ENCODE results near the gene CPSF7.
"Not testable (repeated sequence)": the region's sequence is repeated elsewhere in the genome, so short reads cannot be mapped to it uniquely, and the experiment has no call there.

CPSF7 gene

GRCh38 chr11:61383859-61384258, 45.9 kb downstream of the CPSF7 start:
- not testable (repeated sequence) for DNase-seq (ENCODE audit: low spot score)

DNA sequence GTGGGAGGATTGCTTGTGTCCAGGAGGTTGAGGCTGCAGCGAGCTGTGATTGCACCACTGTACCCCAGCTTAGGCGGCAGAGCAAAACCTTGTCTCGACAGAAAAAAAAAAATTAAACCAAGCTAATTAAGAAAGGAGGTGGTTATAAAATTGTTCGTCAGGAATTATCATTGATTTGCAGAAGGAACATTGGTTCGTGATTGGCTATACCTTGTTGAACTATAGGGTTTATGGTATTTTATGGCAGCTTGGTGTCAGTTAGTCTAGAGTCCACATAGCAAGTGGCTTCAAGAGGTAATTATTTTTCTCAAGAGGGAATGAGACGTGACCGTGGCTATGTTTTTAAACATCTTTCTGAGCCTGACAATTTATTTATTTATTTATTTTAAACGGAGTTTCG, 48.9 kb downstream of the CPSF7 start:
- no peak for DNase-seq (ENCODE audit: low spot score)

DNA sequence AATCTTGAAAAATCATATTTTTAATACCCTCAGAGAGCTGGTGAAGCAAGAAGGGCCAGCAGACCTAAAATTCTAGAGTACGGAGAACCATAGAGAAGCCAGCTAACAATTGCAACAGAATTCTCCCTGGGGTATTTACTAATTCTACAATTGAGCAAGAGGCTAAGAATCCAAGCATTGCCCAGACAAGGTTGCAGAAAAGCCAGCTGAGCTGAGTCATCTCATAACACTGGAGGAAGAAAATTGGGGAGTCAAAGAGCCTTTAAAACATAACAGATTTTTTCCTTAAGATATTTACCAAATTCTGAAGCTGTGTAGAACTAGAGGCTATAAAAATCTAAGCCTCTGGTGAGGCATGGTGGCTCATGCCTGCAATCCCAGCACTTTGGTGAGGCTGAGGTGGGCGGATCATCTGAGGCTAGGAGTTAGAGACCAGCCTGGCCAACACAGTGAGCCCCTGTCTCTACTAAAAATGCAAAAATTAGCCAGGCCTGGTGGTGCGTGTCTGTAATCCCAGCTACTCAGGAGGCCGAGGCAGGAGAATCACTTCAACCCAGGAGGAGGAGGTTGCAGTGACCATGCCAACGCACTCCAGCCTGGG, 51.0 kb downstream of the CPSF7 start:
- DNase-seq (ENCODE audit: low spot score), result no peak

DNA sequence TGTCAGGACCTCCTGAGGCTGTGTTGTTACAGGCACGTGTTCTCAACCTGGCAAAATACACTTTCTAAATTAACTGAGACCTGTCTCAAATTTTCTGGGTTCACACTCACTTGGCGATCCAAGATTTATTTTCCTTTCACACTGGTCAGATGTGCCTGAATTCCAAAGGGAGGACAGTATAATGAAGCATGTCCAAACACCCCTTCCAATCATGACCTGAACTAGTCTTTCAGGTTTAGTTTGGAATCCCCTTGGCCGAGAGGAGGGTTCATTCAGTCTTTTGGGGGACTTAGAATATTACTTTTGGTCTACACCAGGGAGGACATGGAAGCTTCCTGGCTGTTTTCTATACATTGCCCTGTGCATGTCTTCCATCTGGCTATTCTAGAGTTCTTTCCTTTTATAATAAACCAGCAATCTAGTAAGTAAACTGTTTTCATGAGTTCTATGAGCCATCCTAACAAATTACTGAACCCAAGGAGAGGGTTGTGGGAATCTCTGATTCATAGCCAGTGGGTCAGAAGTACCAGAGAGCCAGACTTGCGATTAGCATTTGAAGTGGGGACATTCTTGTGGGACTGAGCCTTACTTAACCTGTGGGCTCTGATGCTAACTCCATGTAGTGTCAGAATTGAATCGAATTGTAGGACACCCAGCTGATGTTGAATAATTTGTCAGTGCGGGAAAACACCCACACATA, 52.2 kb downstream of the CPSF7 start:
- DNase-seq (ENCODE audit: low spot score), result no peak

DNA sequence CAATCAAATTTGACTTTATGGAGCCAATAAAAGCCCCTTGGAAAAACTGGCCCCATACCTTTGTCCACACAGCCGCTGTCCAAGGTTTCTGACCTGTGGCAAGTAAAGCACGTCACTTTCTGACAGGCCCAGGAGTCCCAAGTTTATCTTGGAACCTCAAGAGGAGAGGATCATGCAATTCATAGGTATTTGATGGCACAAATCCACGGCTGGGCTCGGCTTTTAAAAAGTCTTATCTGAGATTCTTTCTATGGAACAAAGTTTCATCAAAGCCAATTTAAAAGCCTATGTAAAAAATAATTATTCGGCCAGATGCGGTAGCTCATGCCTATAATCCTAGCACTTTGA, 54.0 kb downstream of the CPSF7 start:
- DNase-seq (ENCODE audit: low spot score), result no peak

GRCh38 chr11:61372659-61373420, 56.9 kb downstream of the CPSF7 start:
- no peak for DNase-seq (ENCODE audit: low spot score)

DNA sequence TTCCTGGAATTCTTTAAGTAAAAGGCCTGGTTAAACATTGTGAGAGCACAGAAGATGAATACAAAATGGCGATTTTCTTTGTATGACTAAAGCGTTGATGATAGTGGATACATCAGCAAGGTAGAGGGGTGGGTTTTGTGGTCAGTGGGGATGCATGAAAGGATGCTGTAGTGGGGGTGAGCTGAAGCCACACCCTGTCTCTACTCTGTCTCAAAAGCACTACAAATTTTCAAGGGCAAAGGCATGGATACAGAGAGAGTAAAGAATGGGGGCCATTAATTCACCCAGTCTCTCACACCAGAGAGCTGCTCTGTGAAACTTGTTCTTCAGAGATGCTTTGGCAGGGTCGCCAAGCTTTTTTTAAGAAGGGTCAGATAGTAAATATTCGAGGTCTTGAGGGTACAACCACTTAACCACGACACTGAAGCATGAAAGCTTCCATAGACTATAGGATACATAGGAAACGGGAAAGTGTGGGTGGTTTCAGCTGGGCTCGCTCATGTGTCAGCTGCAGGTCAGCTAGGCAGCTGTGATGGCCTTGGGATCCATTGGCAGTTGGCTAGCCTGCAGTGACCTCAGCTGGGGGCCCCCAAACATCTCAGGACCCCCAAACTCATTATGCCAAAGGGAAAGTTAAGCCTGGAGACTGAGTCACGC, 59.3 kb downstream of the CPSF7 start:
- DNase-seq (ENCODE audit: low spot score), result no peak

- DNase-seq (ENCODE audit: low spot score), result no peak
Measured at GRCh38 chr11:61369372-61370348, 60.1 kb downstream of the CPSF7 start.

DNA sequence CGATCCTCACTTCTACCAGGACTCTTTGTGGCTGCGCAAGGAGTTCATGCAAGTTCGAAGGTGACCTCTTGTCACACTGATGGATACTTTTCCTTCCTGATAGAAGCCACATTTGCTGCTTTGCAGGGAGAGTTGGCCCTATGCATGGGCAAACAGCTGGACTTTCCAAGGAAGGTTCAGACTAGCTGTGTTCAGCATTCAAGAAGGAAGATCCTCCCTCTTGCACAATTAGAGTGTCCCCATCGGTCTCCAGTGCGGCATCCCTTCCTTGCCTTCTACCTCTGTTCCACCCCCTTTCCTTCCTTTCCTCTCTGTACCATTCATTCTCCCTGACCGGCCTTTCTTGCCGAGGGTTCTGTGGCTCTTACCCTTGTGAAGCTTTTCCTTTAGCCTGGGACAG, 61.1 kb downstream of the CPSF7 start:
- DNase-seq (ENCODE audit: low spot score), result no peak

GRCh38 chr11:61367406-61367805, 62.4 kb downstream of the CPSF7 start:
- no peak for DNase-seq (ENCODE audit: low spot score)

DNA sequence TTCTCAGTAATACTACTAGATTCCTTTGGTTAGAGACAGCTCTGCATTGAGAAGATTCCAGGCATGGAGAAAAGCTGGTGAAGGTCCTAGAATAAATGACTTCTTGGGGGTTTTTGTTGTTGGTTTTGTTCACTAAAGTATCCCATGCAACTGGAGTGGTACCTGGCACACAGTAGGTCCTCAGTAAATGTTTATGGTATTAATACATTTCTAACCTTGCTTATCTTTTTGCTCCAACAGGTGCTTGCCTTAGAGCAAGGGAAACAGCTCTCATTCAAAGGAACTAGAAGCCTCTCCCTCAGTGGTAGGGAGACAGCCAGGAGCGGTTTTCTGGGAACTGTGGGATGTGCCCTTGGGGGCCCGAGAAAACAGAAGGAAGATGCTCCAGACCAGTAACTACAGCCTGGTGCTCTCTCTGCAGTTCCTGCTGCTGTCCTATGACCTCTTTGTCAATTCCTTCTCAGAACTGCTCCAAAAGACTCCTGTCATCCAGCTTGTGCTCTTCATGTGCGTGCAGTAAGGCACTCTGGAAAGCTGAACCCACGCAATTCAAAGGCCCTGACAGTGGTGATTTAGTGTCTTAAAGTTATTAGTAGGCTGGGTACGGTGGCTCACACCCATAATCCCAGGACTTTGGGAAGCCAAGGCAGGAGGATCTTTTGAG, 65.6 kb downstream of the CPSF7 start:
- DNase-seq (ENCODE audit: low spot score), result no peak

DNA sequence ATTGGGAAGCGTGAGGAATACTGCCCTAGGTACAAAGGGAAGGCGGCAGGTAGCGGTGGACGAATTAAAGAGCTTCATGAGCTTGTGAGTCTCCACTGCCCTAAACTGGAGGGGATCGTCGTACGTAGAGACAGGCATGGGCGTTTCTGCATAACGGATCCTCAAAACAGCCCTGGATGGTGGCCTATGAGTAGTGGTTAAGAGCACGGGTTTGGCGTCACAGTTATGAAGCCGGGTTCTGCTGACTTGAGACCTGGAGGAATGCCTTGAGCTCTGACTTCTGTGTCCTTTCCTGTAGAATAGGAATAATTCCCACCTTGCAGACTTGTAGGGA, 67.3 kb downstream of the CPSF7 start:
- DNase-seq (ENCODE audit: low spot score), result peak; percentile 68

DNA sequence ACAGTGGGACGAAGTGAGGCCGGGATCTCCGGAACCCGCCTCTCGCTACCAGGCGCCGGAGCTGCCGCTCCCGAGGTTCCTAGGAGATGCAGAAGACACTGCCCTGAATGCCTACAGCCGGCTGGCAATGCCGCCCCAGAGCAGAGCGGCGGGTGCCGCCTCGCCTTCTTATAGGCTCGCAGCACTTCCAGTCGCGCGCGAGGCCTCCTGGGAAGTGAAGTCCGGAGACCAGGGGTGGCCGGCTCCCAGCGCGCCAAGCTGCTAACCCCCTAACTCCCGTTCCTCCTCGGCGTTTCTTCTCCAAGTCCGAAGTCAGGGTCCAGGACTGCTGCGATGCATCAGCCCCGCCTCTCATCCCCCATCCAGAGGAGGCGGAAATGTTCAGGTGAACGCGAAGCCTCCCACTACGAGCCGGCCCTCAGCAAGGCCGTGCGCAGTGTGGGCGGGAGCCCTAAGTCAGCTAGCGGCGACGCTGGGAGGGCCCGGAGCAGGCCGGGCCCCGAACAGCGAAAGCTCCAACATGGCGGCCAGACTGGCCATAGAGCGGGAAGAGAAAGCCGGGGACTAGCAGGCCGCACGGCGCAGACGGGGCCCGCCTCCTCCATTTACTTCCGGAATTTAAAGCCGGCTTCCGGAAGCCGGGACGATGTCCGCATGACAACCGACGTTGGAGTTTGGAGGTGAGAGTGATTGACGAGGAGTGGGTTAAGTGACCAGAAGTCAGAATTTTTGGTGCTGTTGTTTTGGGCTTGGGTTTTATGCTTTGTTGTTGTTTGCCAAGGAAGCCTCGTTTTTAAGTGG, 67.8 kb downstream of the CPSF7 start, which contains the start of the genes CYB561A3 and TMEM138:
Gene CYB561A3, minus strand, starts transcription at position 142 of the 801 bp plus-strand sequence. CDS start 5,169 bp downstream, outside the sequence.
Gene TMEM138, plus strand, starts transcription at position 634 of the 801 bp plus-strand sequence. CDS start 2,017 bp downstream, outside the sequence.
- peak; percentile 97 for DNase-seq (ENCODE audit: low spot score)

- peak; percentile 29 for DNase-seq (ENCODE audit: low spot score)
Measured at GRCh38 chr11:61361237-61361740, 68.5 kb downstream of the CPSF7 start.

DNA sequence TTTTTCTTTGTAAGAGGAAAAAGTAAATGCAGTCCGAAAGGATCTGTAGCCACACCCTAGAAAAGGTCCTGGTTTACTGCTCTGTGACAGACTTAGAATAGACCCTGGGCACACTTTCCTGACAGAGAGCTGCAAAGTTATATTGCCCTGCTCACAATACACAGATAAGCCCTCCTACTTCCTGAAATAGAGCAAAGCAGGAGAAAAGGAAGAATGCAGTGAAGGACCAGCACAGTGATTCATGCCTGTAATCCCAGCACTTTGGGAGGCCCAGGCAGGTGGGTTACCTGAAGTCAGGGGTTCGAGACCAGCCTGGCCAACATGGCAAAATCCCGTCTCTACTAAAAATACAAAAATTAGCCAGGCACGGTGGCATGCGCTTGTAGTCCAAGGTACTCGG, 70.3 kb downstream of the CPSF7 start:
- DNase-seq (ENCODE audit: low spot score), result no peak

- no peak for DNase-seq (ENCODE audit: low spot score)
Measured at GRCh38 chr11:61358566-61358965, 71.2 kb downstream of the CPSF7 start.

DNA sequence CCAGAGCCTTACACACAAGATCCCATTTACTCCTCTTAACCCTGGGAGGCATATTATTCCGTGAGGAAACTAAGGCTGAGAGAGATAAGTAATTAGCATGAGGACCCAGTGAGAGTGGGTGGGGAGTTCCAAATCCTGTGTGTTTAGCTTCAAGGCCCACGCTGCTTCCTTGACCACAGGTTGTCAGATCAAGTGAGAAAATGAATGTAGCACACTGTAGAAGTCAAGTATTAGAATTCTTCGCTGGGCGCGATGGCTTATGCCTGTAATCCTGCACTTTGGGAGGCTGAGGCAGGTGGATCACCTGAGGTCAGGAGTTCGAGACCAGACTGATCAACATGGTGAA, 71.9 kb downstream of the CPSF7 start:
- DNase-seq (ENCODE audit: low spot score), result no peak

DNA sequence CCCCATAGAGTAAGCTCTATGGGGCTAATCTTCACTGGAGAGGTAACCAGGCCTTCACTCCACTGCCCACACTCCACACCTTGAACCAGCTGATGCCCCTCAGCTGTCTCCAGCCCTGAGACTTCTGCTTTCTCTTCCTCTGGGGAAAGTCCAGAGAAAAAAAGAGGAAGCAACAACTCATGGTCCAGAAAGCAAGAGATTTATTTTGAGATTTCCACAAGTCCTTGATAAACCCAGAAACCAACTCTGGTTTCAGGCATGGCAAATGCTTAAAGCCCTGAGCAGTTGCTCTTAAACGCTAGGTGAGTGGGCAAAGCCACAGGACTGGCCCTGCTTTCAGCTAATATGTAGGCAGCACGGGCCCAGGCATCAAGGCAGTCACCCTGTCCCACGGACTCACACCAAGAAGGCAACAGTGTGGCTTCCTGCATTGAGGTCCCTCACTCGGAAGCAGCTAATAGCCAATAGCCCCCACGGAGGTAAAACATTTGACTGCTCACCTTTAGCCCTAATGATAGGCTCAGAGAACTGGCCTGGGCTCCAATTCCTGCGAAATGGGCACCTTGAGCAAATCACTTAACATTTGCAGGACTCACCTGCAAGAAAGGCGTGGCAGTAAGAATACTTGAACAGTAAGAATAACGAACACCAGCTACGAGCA, 72.4 kb downstream of the CPSF7 start:
- DNase-seq (ENCODE audit: low spot score), result no peak

- no peak for DNase-seq (ENCODE audit: low spot score)
Measured at GRCh38 chr11:61356706-61357105, 73.1 kb downstream of the CPSF7 start.

Measured in RKO (cell line).